ENCODE results near the gene GRID1.
A peak's percentile ranks its signal among the peaks of the same experiment; 100 is the strongest.

GRID1 gene

GRCh38 chr10:85863301-85864172 lies 503.1 kb downstream of the GRID1 start:
- ChIA-PET CTCF (interaction anchor here (0.6 kb wide), 1 partner anchor 305 kb away, joined by 4 read pairs; no protein-coding TSS in a partner anchor), POLR2A (interaction anchor here (0.6 kb wide), 1 partner anchor 10 kb away, joined by 3 read pairs; no protein-coding TSS in a partner anchor)
- Histone ChIP-seq H3K4me1 (ENCODE audit: control insufficient read depth, insufficient read depth, low read length) (peaks cover 3% of the 10 kb centered on the region), H3K27ac (ENCODE audit: extremely low read depth, low read depth, low read length) (no peak overlapping the region), H3K36me3 (ENCODE audit: control insufficient read depth in 2 of 2, insufficient read depth in 1 of 2, low read length in 2 of 2) (no peaks in the 10 kb centered on the region), H3K9me3 (ENCODE audit: control insufficient read depth, insufficient read depth, low read depth, low read length) (no peaks in the 10 kb centered on the region), H3K4me3 (ENCODE audit: low read depth, low read length) (no peak overlapping the region)
- TF ChIP-seq ZNF510 (tag by site-specific recombination; IDR thresholded peaks at IDR 0.05; ENCODE audit: insufficient replicate concordance) = no peak
- TF ChIP-seq ZNF670 (tag by site-specific recombination; IDR thresholded peaks at IDR 0.05; ENCODE audit: low read depth) = no peak
- no peak for TF ChIP-seq ZNF791 (tag by site-specific recombination; IDR thresholded peaks at IDR 0.05)
- peak; percentile 75 for TF ChIP-seq ZIC2 (tag by site-specific recombination; IDR thresholded peaks at IDR 0.05)
- TF ChIP-seq GLIS1 (tag by site-specific recombination; IDR thresholded peaks at IDR 0.05) = peak; percentile 30; the same call in 1 of the 2 replicates
- TF ChIP-seq GLI4 (tag by site-specific recombination; IDR thresholded peaks at IDR 0.05) = no peak
- TF ChIP-seq MZF1 (tag by site-specific recombination; IDR thresholded peaks at IDR 0.05; ENCODE audit: borderline replicate concordance) = no peak
- TF ChIP-seq ZNF211 (tag by site-specific recombination; IDR thresholded peaks at IDR 0.05; ENCODE audit: low read depth) = no peak
- no peak for TF ChIP-seq ZNF335 (tag by site-specific recombination; conservative IDR thresholded peaks at IDR 0.05)

GRCh38 chr10:85862771-85863170 lies 503.8 kb downstream of the GRID1 start:
- Histone ChIP-seq H3K4me3 (ENCODE audit: low read depth, low read length) (no peak overlapping the region), H3K27ac (ENCODE audit: extremely low read depth, low read depth, low read length) (no peak overlapping the region), H3K9me3 (ENCODE audit: control insufficient read depth, insufficient read depth, low read depth, low read length) (no peaks in the 10 kb centered on the region), H3K36me3 (ENCODE audit: control insufficient read depth in 2 of 2, insufficient read depth in 1 of 2, low read length in 2 of 2) (no peaks in the 10 kb centered on the region), H3K4me1 (ENCODE audit: control insufficient read depth, insufficient read depth, low read length) (peaks cover 3% of the 10 kb centered on the region)
- peak; percentile 88 for TF ChIP-seq KLF1 (tag by site-specific recombination; IDR thresholded peaks at IDR 0.05)
- no peak for TF ChIP-seq SCRT2 (tag by site-specific recombination; IDR thresholded peaks at IDR 0.05)
- ChIA-PET CTCF (no interaction called here), POLR2A (no interaction called here)

- ChIA-PET POLR2A (no interaction called here), CTCF (interaction anchor here (1.2 kb wide), 1 partner anchor 278 kb away, joined by 3 read pairs; no protein-coding TSS in a partner anchor)
- Histone ChIP-seq H3K27ac (ENCODE audit: extremely low read depth, low read depth, low read length) (no peak overlapping the region), H3K4me3 (ENCODE audit: low read depth, low read length) (no peak overlapping the region), H3K4me1 (ENCODE audit: control insufficient read depth, insufficient read depth, low read length) (peaks cover 3% of the 10 kb centered on the region), H3K36me3 (ENCODE audit: control insufficient read depth in 2 of 2, insufficient read depth in 1 of 2, low read length in 2 of 2) (no peaks in the 10 kb centered on the region), H3K9me3 (ENCODE audit: control insufficient read depth, insufficient read depth, low read depth, low read length) (no peaks in the 10 kb centered on the region)
- TF ChIP-seq FEZF1 (tag by site-specific recombination; IDR thresholded peaks at IDR 0.05) = no peak
- no peak for TF ChIP-seq SP7 (tag by site-specific recombination; IDR thresholded peaks at IDR 0.05)
- peak; percentile 73 for TF ChIP-seq PRDM10 (tag by site-specific recombination; IDR thresholded peaks at IDR 0.05)
- TF ChIP-seq ZNF354C (tag by site-specific recombination; IDR thresholded peaks at IDR 0.05; ENCODE audit: borderline replicate concordance, low read depth) = no peak
These were observed 504.9 kb downstream of the GRID1 start for GRCh38 chr10:85861513-85862197.
